ENCODE measurements around the gene JPH3.
A peak's percentile ranks its signal among the peaks of the same experiment; 100 is the strongest.
"Not testable (repeated sequence)": the region's sequence is repeated elsewhere in the genome, so short reads cannot be mapped to it uniquely, and the experiment has no call there.

JPH3 gene

DNA sequence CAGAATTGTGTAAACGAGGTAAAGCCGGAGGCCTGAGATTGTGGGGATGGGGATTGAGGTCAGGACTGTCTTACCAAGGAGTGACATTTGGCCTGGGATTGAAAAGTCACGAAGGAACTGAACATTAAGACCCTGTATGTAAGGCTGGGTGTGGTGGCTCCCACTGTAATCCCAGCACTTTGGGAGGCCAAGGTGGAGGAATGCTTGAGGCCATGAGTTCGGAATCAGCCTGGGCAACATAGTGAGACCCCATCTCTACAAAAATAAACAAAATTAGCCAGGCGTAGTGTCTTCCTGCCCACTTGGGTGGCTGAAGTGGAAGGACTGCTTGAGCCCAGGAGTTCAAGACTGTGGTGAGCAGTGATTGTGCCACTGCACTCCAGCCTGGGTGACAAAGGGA, 75.5 kb downstream of the JPH3 start:
- no peaks in the 10 kb centered on the region for H3K9me3 Mint-ChIP-seq
- H3K27me3 Mint-ChIP-seq (ENCODE audit: low read depth), result no peaks in the 10 kb centered on the region
- H3K36me3 Mint-ChIP-seq (ENCODE audit: low read depth), result no peaks in the 10 kb centered on the region
- H3K4me1 Mint-ChIP-seq (ENCODE audit: low read depth), result peaks cover 13% of the 10 kb centered on the region
- H3K27ac Mint-ChIP-seq, result no peak overlapping the region
- H3K4me3 Mint-ChIP-seq, result no peak overlapping the region

DNA sequence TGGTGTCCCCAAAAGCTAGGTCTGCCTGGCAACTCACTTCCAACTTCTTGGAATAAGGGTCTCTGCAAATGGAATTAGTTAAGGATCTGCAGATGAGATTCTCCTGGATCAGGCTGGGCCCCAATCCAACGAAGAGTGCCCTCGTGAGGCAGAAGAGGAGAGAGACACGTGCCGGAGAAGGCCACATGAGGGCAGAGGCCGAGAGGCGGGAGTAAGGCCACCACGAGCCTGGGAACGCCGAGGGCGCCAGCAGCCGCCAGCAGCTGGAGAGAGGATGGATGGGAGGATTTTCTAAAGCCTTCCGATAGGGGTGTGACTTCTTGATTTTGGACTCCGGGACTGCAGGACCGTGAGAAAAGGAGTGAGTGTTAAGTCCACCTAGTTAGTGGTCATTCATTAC, 76.3 kb downstream of the JPH3 start:
- H3K4me3 Mint-ChIP-seq, result no peak overlapping the region
- H3K9me3 Mint-ChIP-seq, result no peaks in the 10 kb centered on the region
- no peaks in the 10 kb centered on the region for H3K36me3 Mint-ChIP-seq (ENCODE audit: low read depth)
- peaks cover 13% of the 10 kb centered on the region for H3K4me1 Mint-ChIP-seq (ENCODE audit: low read depth)
- no peak overlapping the region for H3K27ac Mint-ChIP-seq
- no peaks in the 10 kb centered on the region for H3K27me3 Mint-ChIP-seq (ENCODE audit: low read depth)

DNA sequence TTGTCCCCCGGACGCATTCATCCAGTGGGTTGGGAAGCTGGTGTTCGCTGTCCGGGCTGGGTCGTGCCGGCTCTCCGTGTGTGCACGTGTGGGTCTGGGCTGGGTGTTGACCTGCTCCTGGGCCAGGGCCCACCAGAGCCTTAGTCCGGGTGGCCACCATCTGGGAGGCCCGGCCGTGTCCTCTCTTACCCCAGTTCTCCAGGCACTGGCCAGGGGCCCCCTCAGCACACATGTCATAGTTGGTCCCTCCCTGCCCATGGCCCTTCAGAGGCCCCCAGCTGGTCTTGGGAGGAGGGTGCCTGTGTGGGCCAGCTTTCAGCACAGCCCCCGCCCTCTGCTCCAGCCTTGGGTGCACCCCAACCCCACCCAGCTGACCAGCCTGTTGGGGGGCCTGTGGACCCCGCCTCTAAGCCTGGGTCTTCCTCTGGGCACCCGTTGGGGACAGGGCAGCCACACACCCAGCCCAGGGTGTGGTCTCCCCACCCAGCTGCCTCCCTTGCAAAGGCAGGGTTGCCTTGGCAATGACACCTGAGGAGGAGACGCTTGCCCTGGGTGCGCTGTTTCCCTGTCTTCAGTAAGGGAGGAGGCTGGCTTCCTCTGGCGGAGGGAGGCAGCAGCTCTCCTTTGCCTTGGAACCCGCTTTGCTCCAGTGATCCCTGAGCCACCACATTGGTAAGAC, 77.4 kb downstream of the JPH3 start:
- Mint-ChIP-seq H3K27me3 (ENCODE audit: low read depth) (no peaks in the 10 kb centered on the region), H3K27ac (no peak overlapping the region), H3K36me3 (ENCODE audit: low read depth) (no peaks in the 10 kb centered on the region), H3K9me3 (no peaks in the 10 kb centered on the region), H3K4me1 (ENCODE audit: low read depth) (peaks cover 11% of the 10 kb centered on the region), H3K4me3 (no peak overlapping the region)

DNA sequence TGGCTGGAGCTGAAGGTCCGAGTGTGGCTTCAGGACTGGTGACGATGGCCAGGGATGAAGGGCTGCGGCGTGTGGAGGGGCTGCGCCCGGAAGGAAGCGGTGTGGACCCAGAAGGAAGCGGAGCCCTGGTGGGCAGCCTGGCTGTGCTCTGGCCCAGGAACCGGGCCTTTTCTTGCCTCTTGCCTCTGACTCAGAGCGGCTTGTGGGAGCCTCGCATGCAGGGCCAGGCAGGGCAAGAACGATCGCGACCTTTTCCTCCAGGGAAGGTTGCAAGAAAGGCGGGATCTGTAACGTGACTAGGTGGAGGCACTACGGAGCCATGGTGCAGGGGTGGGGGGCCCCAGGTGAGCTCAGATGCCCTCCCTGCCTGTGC, 78.0 kb downstream of the JPH3 start:
- Mint-ChIP-seq H3K9me3 (no peaks in the 10 kb centered on the region), H3K4me1 (ENCODE audit: low read depth) (peaks cover 11% of the 10 kb centered on the region), H3K27ac (no peak overlapping the region), H3K27me3 (ENCODE audit: low read depth) (no peaks in the 10 kb centered on the region), H3K36me3 (ENCODE audit: low read depth) (no peaks in the 10 kb centered on the region), H3K4me3 (no peak overlapping the region)

DNA sequence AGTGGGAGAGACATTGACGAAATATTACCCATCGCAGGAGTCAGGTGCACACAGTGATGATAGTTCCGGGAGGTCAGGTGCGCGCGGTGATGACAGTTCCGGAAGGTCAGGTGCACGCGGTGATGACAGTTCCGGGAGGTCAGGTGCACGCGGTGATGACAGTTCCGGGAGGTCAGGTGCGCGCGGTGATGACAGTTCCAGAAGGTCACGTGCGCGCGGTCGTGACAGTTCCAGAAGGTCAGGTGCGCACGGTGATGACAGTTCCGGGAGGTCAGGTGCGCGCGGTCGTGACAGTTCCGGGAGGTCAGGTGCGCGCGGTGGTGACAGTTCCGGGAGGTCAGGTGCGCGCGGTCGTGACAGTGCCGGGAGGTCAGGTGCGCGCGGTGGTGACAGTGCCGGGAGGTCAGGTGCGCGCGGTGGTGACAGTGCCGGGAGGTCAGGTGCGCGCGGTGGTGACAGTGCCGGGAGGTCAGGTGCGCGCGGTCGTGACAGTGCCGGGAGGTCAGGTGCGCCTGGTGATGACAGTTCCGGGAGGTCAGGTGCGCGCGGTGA, 78.8 kb downstream of the JPH3 start:
- H3K4me3 Mint-ChIP-seq; H3K9me3 Mint-ChIP-seq; H3K27me3 Mint-ChIP-seq (ENCODE audit: low read depth); H3K27ac Mint-ChIP-seq; H3K36me3 Mint-ChIP-seq (ENCODE audit: low read depth): not testable (repeated sequence)
- peaks cover 11% of the 10 kb centered on the region for H3K4me1 Mint-ChIP-seq (ENCODE audit: low read depth)

DNA sequence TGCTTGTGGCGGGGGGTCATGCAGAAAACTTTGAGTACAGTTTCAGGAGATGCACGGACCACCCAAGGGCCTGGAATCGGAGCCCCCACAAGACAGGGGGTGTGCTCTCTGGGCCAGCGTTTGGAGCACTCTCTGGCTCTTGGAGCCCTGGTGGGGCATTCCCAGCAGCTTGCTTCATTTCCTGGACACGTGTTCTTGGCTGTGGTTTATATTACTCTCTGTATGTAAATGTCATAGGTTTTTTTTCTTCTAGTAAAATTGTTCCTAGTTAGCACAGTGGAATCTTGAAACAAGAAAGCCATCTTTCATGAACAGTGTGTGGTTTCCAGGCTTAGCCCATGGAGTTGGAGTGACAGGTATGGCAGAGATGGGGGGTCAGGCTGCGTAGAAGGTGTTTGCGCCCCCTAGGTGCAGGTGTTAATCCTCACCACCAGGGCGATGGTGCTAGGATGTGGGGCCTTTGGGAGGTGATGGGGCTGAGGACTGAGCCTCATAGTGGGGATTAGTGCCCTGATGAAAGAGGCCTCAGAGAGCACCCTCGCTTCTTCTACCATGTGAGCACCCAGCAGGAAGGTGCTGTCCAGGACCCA, 79.8 kb downstream of the JPH3 start:
- Mint-ChIP-seq H3K4me3 (no peak overlapping the region), H3K27ac (peak overlapping the region; percentile 21), H3K36me3 (ENCODE audit: low read depth) (no peaks in the 10 kb centered on the region), H3K27me3 (ENCODE audit: low read depth) (no peaks in the 10 kb centered on the region), H3K4me1 (ENCODE audit: low read depth) (peaks cover 11% of the 10 kb centered on the region), H3K9me3 (no peaks in the 10 kb centered on the region)

DNA sequence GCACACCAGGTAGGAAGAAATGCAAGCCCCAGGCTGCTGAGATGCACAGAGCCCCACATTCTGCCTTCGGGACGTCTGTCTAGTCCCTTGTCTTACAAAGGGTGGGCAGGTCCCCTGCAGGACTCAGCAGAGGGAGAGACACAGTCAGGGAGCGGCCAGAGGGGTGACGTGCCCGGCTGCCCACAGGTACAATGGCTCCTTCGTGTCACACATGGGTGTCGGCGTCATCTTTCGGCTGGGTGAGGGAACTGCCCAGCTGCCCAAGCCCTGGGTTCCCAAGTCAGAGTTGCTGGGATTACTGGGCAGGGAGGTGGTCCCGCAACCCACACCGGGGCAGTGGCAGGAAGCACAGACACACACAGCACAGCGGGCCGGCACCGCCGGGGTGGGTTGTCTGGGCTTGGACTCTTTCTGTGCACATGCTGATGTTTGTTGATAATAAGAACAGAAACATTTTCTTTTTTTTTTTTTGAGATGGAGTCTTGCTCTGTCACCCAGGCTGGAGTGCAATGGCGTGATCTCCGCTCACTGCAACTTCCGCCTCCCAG, 80.6 kb downstream of the JPH3 start:
- peaks cover 11% of the 10 kb centered on the region for H3K4me1 Mint-ChIP-seq (ENCODE audit: low read depth)

DNA sequence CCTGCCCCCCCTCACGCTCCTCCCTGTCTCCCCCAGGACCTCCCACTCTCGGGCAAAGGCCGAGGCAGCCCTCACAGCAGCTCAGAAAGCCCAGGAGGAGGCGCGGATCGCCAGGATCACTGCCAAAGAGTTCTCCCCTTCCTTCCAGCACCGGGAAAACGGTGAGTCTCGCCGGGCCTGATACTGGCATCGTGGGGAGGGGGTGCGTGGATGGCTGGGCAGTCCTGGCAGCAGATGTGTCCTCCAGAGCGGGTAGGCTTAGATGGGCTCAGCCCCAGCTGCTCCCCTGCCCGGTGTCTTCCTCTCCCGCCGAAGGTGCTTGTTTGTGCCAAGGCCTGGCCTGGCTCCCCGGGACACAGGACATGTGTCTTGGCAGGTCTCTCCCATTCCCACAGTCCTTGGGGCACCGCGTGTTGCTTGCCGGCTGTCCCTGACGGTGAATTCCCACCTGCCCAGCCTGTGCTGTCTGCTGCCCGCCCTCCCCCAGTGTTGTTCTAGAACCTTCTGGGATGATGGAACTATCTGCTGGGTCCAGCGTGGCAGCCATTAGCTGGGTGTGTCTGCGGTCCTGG, 81.9 kb downstream of the JPH3 start:
- H3K27me3 Mint-ChIP-seq (ENCODE audit: low read depth), result no peaks in the 10 kb centered on the region
- H3K27ac Mint-ChIP-seq, result no peak overlapping the region

More for the DNA sequence above, 80.6 kb downstream of the JPH3 start:
- H3K9me3 Mint-ChIP-seq, result no peaks in the 10 kb centered on the region
- no peaks in the 10 kb centered on the region for H3K36me3 Mint-ChIP-seq (ENCODE audit: low read depth)
- H3K27ac Mint-ChIP-seq, result no peak overlapping the region
- no peak overlapping the region for H3K4me3 Mint-ChIP-seq
- H3K27me3 Mint-ChIP-seq (ENCODE audit: low read depth), result no peaks in the 10 kb centered on the region

DNA sequence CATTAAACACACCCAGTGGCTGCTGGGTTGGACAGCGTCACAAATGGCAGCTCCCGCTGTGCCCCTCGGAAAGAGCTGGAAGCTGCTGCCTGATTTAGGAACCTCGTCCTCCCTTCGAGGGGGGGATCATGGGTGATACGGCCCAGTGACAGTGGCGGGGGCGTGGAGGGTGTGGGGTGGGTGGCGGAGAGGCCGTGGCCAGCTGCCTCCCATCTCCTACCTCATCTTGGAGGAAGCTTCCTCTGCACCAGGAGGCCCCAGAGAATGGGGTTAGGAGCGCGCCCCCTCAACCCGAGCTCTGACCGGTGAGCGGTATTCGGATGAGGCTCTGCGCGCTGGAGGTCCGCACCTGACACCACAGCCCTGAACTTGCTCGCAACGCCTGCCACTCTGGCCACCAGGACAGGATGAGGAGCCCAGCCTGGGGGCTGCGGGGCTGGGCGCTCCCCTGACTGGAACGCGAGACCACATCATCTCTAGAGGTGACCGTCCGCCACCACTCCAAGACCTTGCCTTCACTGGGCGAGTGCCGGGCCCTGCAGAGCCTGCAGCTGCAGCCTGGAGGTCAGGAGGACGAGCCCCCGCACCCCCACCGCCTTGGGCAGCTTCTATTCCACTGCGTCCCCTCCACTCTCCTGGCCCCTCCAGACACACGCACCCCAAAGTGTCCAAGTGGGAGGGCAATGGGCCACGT, 82.5 kb downstream of the JPH3 start:
- Mint-ChIP-seq H3K4me3 (no peak overlapping the region), H3K27ac (no peak overlapping the region), H3K36me3 (ENCODE audit: low read depth) (no peaks in the 10 kb centered on the region), H3K4me1 (ENCODE audit: low read depth) (peaks cover 11% of the 10 kb centered on the region), H3K9me3 (no peaks in the 10 kb centered on the region), H3K27me3 (ENCODE audit: low read depth) (no peaks in the 10 kb centered on the region)

More for the DNA sequence above, 81.9 kb downstream of the JPH3 start:
- Mint-ChIP-seq H3K4me1 (ENCODE audit: low read depth) (peaks cover 11% of the 10 kb centered on the region), H3K9me3 (no peaks in the 10 kb centered on the region), H3K36me3 (ENCODE audit: low read depth) (no peaks in the 10 kb centered on the region), H3K4me3 (no peak overlapping the region)

DNA sequence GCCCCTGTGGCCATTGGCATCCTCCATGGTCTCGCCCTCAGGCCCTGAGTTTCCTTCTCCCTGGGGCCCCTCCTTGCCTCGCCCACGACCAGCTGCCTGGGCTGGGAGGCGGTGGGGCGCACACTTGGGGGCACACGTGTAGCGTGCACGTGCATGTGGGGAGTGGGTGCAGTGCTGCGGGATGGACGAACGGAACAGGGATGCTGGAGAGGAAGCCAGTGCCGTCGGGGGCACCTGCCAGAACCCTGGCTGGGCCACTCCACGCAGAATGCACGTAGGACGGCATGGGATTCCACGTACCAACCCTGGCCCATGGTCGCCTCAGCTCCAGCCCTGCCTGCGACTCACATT, 83.1 kb downstream of the JPH3 start:
- Mint-ChIP-seq H3K9me3 (no peaks in the 10 kb centered on the region), H3K36me3 (ENCODE audit: low read depth) (no peaks in the 10 kb centered on the region), H3K27me3 (ENCODE audit: low read depth) (no peaks in the 10 kb centered on the region), H3K27ac (no peak overlapping the region), H3K4me3 (no peak overlapping the region), H3K4me1 (ENCODE audit: low read depth) (peaks cover 11% of the 10 kb centered on the region)

DNA sequence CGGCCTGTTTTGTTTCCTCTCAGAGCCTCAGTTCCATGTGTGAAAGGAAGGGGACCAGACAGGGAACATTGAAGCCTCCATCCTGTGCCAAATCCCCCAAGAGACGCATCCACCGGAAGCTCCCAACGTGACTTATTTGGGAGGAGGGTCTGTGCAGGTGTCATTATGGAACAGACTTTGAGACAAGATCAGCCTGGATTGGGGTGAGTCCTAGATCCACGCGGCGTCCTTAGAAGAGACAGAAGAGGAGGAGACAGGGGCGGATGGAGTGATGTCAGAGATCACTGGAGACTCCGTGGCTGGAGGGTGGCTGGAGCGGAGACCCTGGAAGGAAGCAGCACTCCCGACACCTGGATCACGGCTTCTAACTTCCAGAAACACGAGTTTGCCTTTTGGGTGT, 83.5 kb downstream of the JPH3 start:
- H3K27me3 Mint-ChIP-seq (ENCODE audit: low read depth), result no peaks in the 10 kb centered on the region
- no peak overlapping the region for H3K27ac Mint-ChIP-seq
- no peaks in the 10 kb centered on the region for H3K9me3 Mint-ChIP-seq
- no peak overlapping the region for H3K4me3 Mint-ChIP-seq
- no peaks in the 10 kb centered on the region for H3K36me3 Mint-ChIP-seq (ENCODE audit: low read depth)
- peaks cover 9% of the 10 kb centered on the region for H3K4me1 Mint-ChIP-seq (ENCODE audit: low read depth)

DNA sequence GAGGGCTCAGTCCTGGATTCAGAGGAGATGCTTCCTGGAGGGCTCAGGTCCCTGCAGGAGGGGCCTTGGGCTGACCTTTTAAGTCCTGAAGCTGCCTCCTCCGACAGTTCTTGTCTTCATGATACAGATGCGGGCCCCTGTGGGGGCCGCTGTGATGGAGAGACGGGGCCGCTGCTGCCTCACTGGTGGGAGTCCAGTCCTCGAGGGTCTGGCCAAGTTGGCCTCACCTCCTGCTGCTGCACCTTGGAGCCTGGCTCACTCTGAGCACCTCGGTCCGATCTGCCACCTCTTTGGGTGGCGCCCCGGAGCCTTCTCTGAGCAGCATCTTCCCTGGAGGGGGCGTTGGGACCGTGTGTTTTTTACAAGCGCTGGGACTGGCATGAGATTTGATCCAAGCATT, 84.4 kb downstream of the JPH3 start:
- no peak overlapping the region for H3K27ac Mint-ChIP-seq
- H3K36me3 Mint-ChIP-seq (ENCODE audit: low read depth), result no peaks in the 10 kb centered on the region
- no peak overlapping the region for H3K4me3 Mint-ChIP-seq
- H3K27me3 Mint-ChIP-seq (ENCODE audit: low read depth), result no peaks in the 10 kb centered on the region
- no peaks in the 10 kb centered on the region for H3K9me3 Mint-ChIP-seq
- peaks cover 8% of the 10 kb centered on the region for H3K4me1 Mint-ChIP-seq (ENCODE audit: low read depth)

DNA sequence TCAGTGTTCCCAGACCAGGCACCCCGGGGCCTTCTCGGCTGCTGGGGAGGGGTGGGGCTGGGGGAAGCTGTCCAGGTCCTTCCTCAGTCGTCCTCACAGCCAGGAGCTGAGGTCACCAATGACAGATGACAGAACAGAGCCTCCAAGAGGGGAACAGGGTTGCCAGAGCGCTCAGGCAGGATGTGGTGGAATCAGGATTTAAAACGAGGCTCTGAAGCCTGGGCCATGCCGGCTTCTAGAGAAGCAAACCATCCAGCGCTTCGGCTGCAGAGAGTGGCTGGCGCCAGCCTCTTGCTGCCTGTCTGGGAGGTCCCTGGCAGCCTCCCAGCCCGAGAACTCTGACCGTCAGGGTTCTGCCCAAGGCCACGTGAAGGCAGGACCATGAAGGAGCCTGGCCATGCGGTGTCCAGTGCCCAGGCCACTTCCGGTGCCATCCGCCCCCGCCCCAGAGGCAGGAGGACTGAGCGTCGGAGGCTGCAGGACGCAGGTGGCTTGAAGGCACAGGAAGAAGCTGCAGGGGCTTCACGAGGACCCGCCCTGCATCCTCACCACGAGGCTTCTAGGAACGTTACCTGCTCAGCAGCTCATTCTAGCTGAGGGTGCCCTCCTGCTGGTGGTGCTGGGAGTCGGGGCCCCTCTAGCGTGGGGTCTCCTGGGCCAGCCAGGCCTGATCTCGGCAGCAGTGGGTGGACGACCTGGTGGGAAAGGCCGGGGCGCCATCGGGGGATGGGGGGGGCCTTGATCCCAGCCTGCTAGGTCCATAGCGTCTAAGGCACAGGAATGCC, 85.0 kb downstream of the JPH3 start:
- H3K36me3 Mint-ChIP-seq (ENCODE audit: low read depth), result no peaks in the 10 kb centered on the region
- H3K4me1 Mint-ChIP-seq (ENCODE audit: low read depth), result peaks cover 3% of the 10 kb centered on the region
- H3K27ac Mint-ChIP-seq, result no peak overlapping the region
- no peaks in the 10 kb centered on the region for H3K9me3 Mint-ChIP-seq
- H3K27me3 Mint-ChIP-seq (ENCODE audit: low read depth), result no peaks in the 10 kb centered on the region
- no peak overlapping the region for H3K4me3 Mint-ChIP-seq

DNA sequence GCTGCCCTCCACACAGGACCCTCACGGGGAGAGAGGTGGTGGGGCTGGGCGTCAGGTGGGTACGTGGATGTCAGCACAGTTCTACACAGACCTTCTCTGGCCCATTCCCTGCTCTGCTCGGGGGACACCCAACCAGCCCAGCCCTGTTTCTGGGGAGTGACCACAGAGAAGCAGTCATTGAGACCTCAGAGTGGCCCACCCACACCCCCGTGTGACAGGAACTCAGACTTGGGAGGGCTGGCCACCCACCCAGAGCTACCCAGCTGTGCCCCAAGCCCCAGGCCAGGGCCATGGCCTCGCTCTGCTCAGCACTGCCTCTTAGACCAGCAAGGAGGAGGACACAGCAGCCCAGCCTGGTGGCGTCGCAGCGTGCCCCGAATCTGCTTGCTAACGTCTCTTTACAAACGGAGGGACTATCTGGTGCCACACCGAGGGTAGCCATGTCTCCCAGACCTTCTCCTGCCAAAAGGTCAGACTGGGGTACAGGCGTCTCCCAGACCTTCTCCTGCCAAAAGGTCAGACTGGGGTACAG, 85.8 kb downstream of the JPH3 start:
- Mint-ChIP-seq H3K27ac (no peak overlapping the region), H3K27me3 (ENCODE audit: low read depth) (no peaks in the 10 kb centered on the region), H3K4me1 (ENCODE audit: low read depth) (no peaks in the 10 kb centered on the region), H3K4me3 (no peak overlapping the region), H3K36me3 (ENCODE audit: low read depth) (no peaks in the 10 kb centered on the region), H3K9me3 (no peaks in the 10 kb centered on the region)

All from T-helper 1 cell treated with Interleukin-12 subunit alpha and Interleukin-12 subunit beta and Interleukin-4 antibody, amounts not matched to agents 30 μg/mL and 1 μg/mL, for 36 hours (primary cell).